GM12878 (cell line): ENCODE results near the gene CCBE1. TPM values are rescaled to one million over a fixed set of nuclear protein-coding genes. Genes with fewer than 3 reads are reported as not detected.

Source experiments
- ATAC-seq: fragments of 200-7000 bp; cut with Tn5 transposase; 3 replicates; pipeline ENCODE4 v1.9.1; 2020; ENCODE audit warnings: mild to moderate bottlenecking, moderate library complexity
- BruUV-seq: library from RNA; stranded (reverse); fragments of 400-500 nt; replicated peaks from 2 replicates; lab custom pipeline; 2021; lab: Mats Ljungman, UMichigan
- CTCF ChIA-PET: fragments of 300-600 bp; sonication (Branson Sonifier 250); formaldehyde crosslinking; extraction: SDS; loops from one replicate; lab custom pipeline; 2021; ENCODE audit warnings: inconsistent platforms; lab: Yijun Ruan, JAX
- POLR2A ChIA-PET: fragments of 350-600 bp; formaldehyde crosslinking; extraction: SDS; loops from one replicate; lab custom pipeline; 2021; ENCODE audit warnings: inconsistent platforms; lab: Charles Lee
- RAD21 ChIA-PET: fragments of 300-600 bp; sonication (Branson Sonifier 250); formaldehyde crosslinking; loops from one replicate; lab custom pipeline; 2023; ENCODE audit warnings: antibody characterized with exemption; ENCODE audit not compliant: unreplicated experiment; lab: Charles Lee
- SMC1A ChIA-PET: fragments of 300-600 bp; sonication (Branson Sonifier 250); formaldehyde crosslinking; loops from one replicate; lab custom pipeline; 2023; ENCODE audit not compliant: unreplicated experiment, uncharacterized antibody; lab: Charles Lee
- DNase-seq: peaks from one replicate; pipeline ENCODE4 v3.0.0-alpha.2; 2011; ENCODE audit warnings: low read depth, low spot score
- FAIRE-seq: peaks from 3 replicates; lab custom pipeline; 2011; peaks lifted over from hg19 to GRCh38; lab: Jason Lieb, UNC
- H2AFZ ChIP-seq: 2 replicates; pipeline ENCODE4 v1.6.0; 2011; ENCODE audit warnings: low read depth, low read length, control low read depth; ENCODE audit not compliant: control insufficient read depth
- H3K27ac ChIP-seq: 2 replicates; pipeline ENCODE4 v1.5.1; 2011; ENCODE audit warnings: control low read depth; ENCODE audit not compliant: control insufficient read depth, insufficient read depth
- H3K27me3 ChIP-seq, 2 experiments: replicated peaks in 1 of 2; 2 replicates each; pipeline versions ENCODE4 v1.6.0 to v1.6.1; 2011; ENCODE audit warnings: low read length in 1 of 2; ENCODE audit not compliant: control insufficient read depth in 2 of 2, insufficient read depth in 2 of 2
- H3K36me3 ChIP-seq, 2 experiments: 2 replicates each; pipeline ENCODE4 v1.5.1; 2011; ENCODE audit warnings: low read length in 1 of 2; ENCODE audit not compliant: control insufficient read depth in 2 of 2, insufficient read depth in 2 of 2
- H3K4me1 ChIP-seq: 2 replicates; pipeline ENCODE4 v1.6.1; 2011; ENCODE audit warnings: mild to moderate bottlenecking, low read length, moderate library complexity, mixed read lengths; ENCODE audit not compliant: control insufficient read depth, insufficient read depth
- H3K4me2 ChIP-seq: 2 replicates; pipeline ENCODE4 v1.6.0; 2011; ENCODE audit warnings: control low read depth; ENCODE audit not compliant: control insufficient read depth, insufficient read depth
- H3K4me3 ChIP-seq: fragments of 200-600 bp; sonication (generic); 2 replicates; pipeline ENCODE4 v1.5.1; 2016
- H3K79me2 ChIP-seq: 2 replicates; pipeline ENCODE4 v1.6.0; 2011; ENCODE audit warnings: low read length; ENCODE audit not compliant: control insufficient read depth, insufficient read depth
- H3K9ac ChIP-seq: 2 replicates; pipeline ENCODE4 v1.8.0; 2011; ENCODE audit warnings: low read length, control low read depth, mixed read lengths; ENCODE audit not compliant: control insufficient read depth, insufficient read depth
- H3K9me3 ChIP-seq: replicated peaks from 3 replicates; pipeline ENCODE4 v1.5.1; 2011; ENCODE audit warnings: mild to moderate bottlenecking, low read length; ENCODE audit not compliant: control insufficient read depth, insufficient read depth
- H4K20me1 ChIP-seq: 2 replicates; pipeline ENCODE4 v1.6.0; 2011; ENCODE audit not compliant: control insufficient read depth, insufficient read depth
- BHLHE40 ChIP-seq, 2 experiments: fragments of 450-650 bp in 1 of 2; IDR thresholded peaks; 2 replicates each; pipeline ENCODE4 v1.6.1; 2011 to 2017; ENCODE audit warnings: low read depth in 2 of 2, borderline replicate concordance in 1 of 2, improper control_type of control experiment in 1 of 2, low read length in 1 of 2, mild to moderate bottlenecking in 1 of 2
- E2F8 ChIP-seq: fragments of 450-650 bp; IDR thresholded peaks from 2 replicates; pipeline ENCODE4 v1.6.1; 2018; ENCODE audit warnings: mild to moderate bottlenecking, low read depth, moderate library complexity; ENCODE audit not compliant: partially characterized antibody
- HSF1 ChIP-seq: fragments of 150-350 bp; IDR thresholded peaks from 2 replicates; pipeline ENCODE4 v1.6.1; 2014; ENCODE audit warnings: mild to moderate bottlenecking, low read depth, low read length
- IRF5 ChIP-seq: fragments of 450-650 bp; IDR thresholded peaks from 2 replicates; pipeline ENCODE4 v1.6.1; 2017; ENCODE audit warnings: borderline replicate concordance
- JUNB ChIP-seq: IDR thresholded peaks from 2 replicates; pipeline ENCODE4 v1.6.1; 2016; ENCODE audit warnings: antibody characterized with exemption, mild to moderate bottlenecking
- KDM1A ChIP-seq: fragments of 200-600 bp; sonication (generic); IDR thresholded peaks from 2 replicates; pipeline ENCODE4 v1.6.1; 2016; ENCODE audit warnings: borderline replicate concordance
- KLF5 ChIP-seq: fragments of 450-650 bp; IDR thresholded peaks from 2 replicates; pipeline ENCODE4 v1.6.1; 2014; ENCODE audit warnings: mild to moderate bottlenecking; ENCODE audit not compliant: partially characterized antibody
- POLR2AphosphoS2 ChIP-seq: IDR thresholded peaks from 2 replicates; pipeline ENCODE4 v1.6.1; 2011; ENCODE audit warnings: low read depth, mild to moderate bottlenecking, low read length, improper control_type of control experiment, moderate library complexity
- RFX5 ChIP-seq: IDR thresholded peaks from 2 replicates; pipeline ENCODE4 v1.6.1; 2011; ENCODE audit warnings: low read depth, low read length, improper control_type of control experiment
- SIX5 ChIP-seq: IDR thresholded peaks from 2 replicates; pipeline ENCODE4 v1.6.1; 2011; ENCODE audit warnings: mild to moderate bottlenecking, low read depth, low read length, moderate library complexity; ENCODE audit not compliant: severe bottlenecking
- SMARCA5 ChIP-seq: fragments of 450-650 bp; IDR thresholded peaks from 2 replicates; pipeline ENCODE4 v1.6.1; 2017; ENCODE audit warnings: mild to moderate bottlenecking
- STAT3 ChIP-seq: IDR thresholded peaks from 2 replicates; pipeline ENCODE4 v1.6.1; 2011; ENCODE audit warnings: low read depth, low read length, improper control_type of control experiment
- TARDBP ChIP-seq: IDR thresholded peaks from 2 replicates; pipeline ENCODE4 v1.6.1; 2016; ENCODE audit warnings: borderline replicate concordance
- YBX1 ChIP-seq: fragments of 450-650 bp; IDR thresholded peaks from 2 replicates; pipeline ENCODE4 v1.6.1; 2016; ENCODE audit warnings: antibody characterized with exemption
- YY1 ChIP-seq: IDR thresholded peaks from 2 replicates; pipeline ENCODE4 v1.6.1; 2011; ENCODE audit warnings: low read depth, mild to moderate bottlenecking, low read length
- WGBS: methylation state at CpG from one replicate; pipeline ENCODE4 v1.1.6; 2016; ENCODE audit warnings: low lambda C conversion rate; ENCODE audit not compliant: insufficient replicate concordance, insufficient coverage; ENCODE audit errors: missing lambda C conversion rate; 5-methylcytosine and 5-hydroxymethylcytosine counted together
- in situ Hi-C: fragments of 300-500 bp; cut with MboI; formaldehyde crosslinking; loops from 9 replicates; pipeline ENCODE4 v1.14.3; 2018; ENCODE audit warnings: mixed read lengths
- intact Hi-C: fragments of 100-400 bp; cut with micrococcal nuclease; formaldehyde crosslinking; loops from one replicate; pipeline ENCODE4 v1.14.2; 2022; ENCODE audit not compliant: unreplicated experiment
- polyA plus RNA-seq, 11 experiments: library from polyadenylated mRNA; depleted of rRNA in 4 of 11; unstranded in 6 of 11; stranded (reverse) in 5 of 11; fragments of >200 nt; fragmentation: Nextera tagmentation in 4 of 11; fragmentation: Illumina TruSeq in 1 of 11; extraction: Ambion mirVana in 4 of 11; extraction: Trizol in 1 of 11; gene quantifications; 1 replicate in 1 of 11; 2 replicates in 10 of 11; pipeline versions ENCODE4 v1.2.1 to v1.2.3, GENCODE V29; 2011 to 2016; ENCODE audit warnings: inconsistent platforms in 2 of 11, missing spikeins in 2 of 11, low read depth in 1 of 11
- total RNA-seq, 4 experiments: library from RNA; depleted of rRNA in 3 of 4; stranded (reverse); fragments of >200 nt in 3 of 4; fragmentation: Illumina TruSeq in 1 of 4; extraction: Trizol in 1 of 4; gene quantifications; 2 replicates each; pipeline versions ENCODE4 v1.2.1 to v1.2.3, GENCODE V29; 2013 to 2021

Gene CCBE1
- total and polyA plus RNA-seq, 10 of the 15 experiments (the other 5 are each of a cell fraction or from before 2014, with no cell fraction given) = 0.03 to 0.49 (median 0.04) TPM; not detected in 7

- TF ChIP-seq JUNB (no peak), HSF1 (no peak), YY1 (no peak), IRF5 (no peak), YBX1 (no peak), SMARCA5 (no peak), BHLHE40 (IDR thresholded peaks at IDR 0.05; ENCODE audit: borderline replicate concordance in 1 of 2, low read depth in 2 of 2, low read length in 1 of 2) (no peak), SIX5 (no peak), KDM1A (no peak), E2F8 (no peak), TARDBP (no peak), POLR2AphosphoS2 (no peak), KLF5 (no peak), STAT3 (no peak), RFX5 (no peak)
- Histone ChIP-seq H3K9ac (no peak overlapping the region), H3K9me3 (no peaks in the 10 kb centered on the region), H3K36me3 (no peaks in the 10 kb centered on the region), H3K27ac (no peak overlapping the region), H3K4me3 (no peak overlapping the region), H2AFZ (no peak overlapping the region), H3K4me1 (no peaks in the 10 kb centered on the region), H3K27me3 (peaks cover 4 to 6% of the 10 kb centered on the region in 2 experiments; a peak in 3 of 4 replicates), H3K4me2 (no peak overlapping the region), H4K20me1 (no peaks in the 10 kb centered on the region), H3K79me2 (no peaks in the 10 kb centered on the region)
- intact Hi-C loops (no loop called here), in situ Hi-C loops (loop anchor here (5.0 to 25.0 kb wide), 2 partner anchors 362 to 1102 kb away; no protein-coding TSS in a partner anchor)
- RAD21 ChIA-PET = interaction anchor here (0.8 to 4.8 kb wide), 3 partner anchors 237 to 1088 kb away, joined by 3 to 50 read pairs (median 4); partner anchors contain the start of gene CCBE1
- SMC1A ChIA-PET = interaction anchor here (0.8 to 5.4 kb wide), 5 partner anchors 8 to 536 kb away, joined by 3 to 62 read pairs (median 3); no protein-coding TSS in a partner anchor
- FAIRE-seq (no peak), DNase-seq (no peak), ATAC-seq (no peak)
- POLR2A ChIA-PET = interaction anchor here (0.6 kb wide), 1 partner anchor 458 kb away, joined by 7 read pairs; no protein-coding TSS in a partner anchor
- 92% methylated on average over 1 of the region's 1 CpG for WGBS
- BruUV-seq = no TSS peak
- CTCF ChIA-PET = interaction anchor here (0.8 to 8.8 kb wide), 16 partner anchors 8 to 1089 kb away, joined by 3 to 158 read pairs (median 5); no protein-coding TSS in a partner anchor
Measured at GRCh38 chr18:59460072-59460420, 237.2 kb downstream of the CCBE1 start.
